GM18498 (cell line): ENCODE measurements around the gene ZNF273.
"Not testable (repeated sequence)": the region's sequence is repeated elsewhere in the genome, so short reads cannot be mapped to it uniquely, and the experiment has no call there.

Source experiments
- ATAC-seq: cut with Tn5 transposase; IDR thresholded peaks from one replicate; pipeline ENCODE4 v1.9.1; 2021; ENCODE audit warnings: mild to moderate bottlenecking, moderate library complexity; ENCODE audit not compliant: unreplicated experiment

ZNF273 gene

DNA sequence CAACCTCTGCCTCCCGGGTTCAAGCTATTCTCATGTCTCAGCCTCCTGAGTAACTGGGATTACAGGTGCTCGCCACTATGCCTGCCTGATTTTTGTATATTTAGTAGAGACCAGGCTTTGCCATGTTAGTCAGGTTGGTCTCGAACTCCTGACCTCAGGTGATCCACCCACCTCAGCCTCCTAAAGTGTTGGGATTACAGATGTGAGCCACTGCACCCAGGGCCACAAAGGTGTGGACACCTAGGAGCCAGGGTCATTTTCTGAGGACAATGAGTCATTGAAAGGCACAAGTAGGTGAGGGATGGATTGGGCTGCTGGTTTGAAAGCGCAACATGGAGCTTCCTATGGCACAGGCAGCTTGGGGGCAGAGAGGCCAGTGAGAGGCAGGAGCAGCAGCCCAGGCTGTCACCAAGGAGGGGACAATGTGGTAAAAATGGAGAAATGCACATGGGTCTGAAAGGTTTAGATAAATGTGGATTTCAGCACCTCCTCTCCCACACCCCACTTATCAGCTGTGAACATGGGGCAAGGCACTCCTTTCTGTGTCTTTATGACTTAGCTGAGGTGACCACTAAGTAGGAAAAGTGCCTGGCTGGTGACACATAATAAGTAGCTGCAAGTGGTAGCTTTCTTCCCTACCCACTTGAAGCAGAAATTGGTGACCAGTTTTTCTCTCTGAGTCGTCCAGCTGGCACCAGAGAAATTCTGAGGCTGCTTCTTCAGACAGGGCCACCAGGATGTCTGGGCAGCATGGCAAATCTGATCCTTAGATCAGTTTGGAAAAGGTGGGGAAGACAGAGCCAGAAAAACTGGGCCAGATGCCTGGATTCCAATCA, 41.8 kb downstream of the ZNF273 start:
- ATAC-seq, result not testable (repeated sequence)

DNA sequence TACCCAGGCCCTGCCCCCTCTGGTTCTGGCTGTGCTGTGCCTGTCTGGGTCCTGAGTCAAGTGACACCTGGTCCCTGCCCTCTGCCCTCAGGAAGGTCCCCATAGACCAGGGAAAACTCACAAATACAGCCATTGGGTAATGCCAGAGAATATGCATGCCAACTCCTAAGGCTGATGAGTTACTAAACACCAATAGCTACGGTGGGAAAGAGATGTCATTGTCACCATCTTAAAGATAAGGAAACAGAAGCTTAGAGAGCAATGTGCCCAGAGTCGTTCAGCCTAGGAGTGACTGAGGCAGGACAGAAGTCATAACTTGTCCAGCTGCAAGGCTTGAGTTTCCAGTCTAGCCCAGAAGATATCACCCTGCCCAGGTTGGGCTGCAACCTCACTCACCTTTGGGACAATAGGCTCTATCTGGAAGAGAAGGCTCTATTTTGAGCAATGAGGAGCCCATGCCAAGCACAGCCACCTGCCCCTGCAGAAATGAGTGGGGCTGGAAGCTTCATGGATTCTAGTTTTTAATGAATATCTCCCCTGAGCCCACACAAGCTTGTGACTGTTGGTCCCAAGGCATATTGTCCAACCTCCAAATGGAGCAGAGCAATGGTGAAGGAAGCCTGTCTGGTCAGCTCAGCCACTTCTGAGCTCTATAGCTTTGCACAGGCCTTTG, 42.6 kb downstream of the ZNF273 start:
- ATAC-seq, result no peak

DNA sequence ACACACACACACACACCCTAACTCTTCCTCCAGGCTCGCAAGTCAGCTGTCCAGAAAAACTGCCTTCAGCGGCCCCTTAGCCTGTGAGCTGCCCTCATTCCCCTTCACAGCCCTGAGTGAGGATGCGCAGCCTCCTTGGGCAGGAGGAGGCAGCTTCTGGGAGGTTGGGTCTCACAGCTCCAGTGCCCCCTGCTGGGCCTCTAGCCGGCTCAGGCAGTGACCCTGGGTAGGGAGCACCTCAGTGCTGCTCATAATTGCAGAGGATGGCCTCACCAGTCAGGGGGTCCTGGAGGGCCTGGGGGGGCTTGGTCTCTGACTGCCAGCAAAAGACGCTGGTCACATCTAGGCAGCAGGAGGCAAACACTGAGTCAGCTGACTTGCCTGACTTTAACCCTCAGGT, 43.7 kb downstream of the ZNF273 start:
- no peak for ATAC-seq

DNA sequence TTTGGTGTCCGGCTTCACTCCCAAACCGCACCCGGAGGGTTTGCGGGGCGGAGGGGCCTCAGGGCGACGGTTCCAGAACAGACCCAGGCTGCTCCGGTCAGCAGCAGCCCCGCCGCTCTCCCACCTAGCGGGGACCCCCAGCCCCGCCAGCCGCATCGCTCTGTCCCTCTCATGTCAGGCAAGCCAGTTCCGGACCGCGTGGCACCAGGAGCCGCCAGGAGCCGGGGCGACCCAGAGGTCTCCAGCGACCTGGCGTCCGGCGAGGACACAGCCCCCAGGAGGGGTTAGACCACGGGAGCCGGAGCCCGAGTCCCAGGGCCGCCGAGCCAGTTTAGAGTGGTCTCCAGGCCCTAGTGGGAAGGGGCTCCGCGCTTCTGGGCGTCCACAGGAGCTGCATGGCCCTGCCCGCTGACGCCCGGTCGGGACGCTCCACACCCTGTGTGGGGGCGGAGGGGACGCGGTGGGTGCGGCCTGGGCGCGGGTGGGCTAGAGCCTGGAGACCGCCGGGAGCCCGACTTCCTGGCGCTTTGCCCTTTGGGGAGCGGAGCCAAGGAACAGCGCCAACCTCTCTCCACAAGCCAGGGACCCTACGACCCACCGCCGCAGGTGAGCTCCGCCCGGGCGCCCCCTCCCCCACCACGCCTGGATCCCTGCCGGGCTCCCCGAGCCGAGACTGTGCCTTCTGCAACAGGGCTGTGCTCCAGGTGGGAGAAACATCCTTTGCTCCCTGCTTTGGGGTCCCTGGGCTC, 44.4 kb downstream of the ZNF273 start:
- no peak for ATAC-seq

DNA sequence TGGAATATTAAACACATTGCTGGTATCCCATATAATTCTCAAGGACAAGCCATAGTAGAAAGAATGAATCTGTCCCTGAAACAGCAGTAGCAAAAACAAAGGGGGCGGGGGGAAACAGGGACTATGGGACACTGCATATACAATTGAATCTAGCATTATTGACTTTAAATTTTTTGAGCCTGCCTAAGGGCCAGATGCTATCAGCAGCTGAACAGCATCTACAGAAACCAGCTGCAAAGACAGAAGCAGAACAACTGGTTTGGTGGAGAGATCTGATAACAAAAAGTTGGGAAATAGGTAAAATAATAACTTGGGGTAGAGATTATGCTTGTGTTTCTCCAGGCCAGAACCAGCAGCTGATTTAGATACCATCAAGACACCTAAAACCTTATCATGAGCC, 45.7 kb downstream of the ZNF273 start:
- not testable (repeated sequence) for ATAC-seq

DNA sequence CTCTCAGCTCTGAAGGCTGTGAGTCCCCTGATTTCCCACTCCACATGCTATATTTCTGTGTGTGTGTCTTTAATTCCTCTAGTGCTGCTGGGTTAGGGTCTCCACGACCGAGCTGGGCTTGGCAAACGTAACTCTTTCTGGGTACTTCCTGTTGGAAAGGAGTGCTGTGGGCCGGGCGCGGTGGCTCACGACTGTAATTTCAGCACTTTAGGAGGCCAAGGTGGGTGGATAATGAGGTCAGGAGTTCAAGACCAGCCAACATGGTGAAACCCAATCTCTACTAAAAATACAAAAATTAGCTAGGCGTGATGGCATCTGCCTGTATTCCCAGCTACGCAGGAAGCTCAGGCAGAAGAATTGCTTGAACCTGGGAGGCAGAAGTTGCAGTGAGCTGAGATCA, 47.6 kb downstream of the ZNF273 start:
- ATAC-seq, result not testable (repeated sequence)

DNA sequence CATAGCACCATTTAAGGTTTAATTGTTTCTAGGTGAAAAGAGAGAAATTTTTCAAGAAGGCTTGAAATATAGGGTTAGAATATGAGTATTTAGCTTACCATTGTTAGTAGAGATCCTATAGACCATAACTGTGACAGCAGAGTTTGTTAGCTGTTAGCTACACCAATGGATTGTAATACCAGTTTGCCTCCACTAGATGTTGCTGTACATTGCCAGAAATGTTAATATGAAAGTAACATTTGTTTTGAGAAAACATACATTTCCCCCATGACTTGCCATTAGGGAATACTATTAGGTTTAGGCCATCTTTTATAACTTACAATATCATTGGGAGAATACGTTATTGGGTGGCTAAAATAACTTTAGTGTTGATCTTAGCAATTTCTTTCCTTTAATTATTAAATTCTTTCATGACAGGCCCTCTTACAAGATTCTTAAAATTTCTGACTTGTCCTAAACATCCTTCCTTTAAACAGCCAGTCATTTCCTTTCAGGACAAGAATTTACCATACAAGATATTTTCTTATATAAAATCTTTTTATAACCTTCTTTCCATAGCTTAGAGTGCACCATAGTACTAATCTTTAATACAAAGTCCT, 48.3 kb downstream of the ZNF273 start:
- ATAC-seq, result no peak

DNA sequence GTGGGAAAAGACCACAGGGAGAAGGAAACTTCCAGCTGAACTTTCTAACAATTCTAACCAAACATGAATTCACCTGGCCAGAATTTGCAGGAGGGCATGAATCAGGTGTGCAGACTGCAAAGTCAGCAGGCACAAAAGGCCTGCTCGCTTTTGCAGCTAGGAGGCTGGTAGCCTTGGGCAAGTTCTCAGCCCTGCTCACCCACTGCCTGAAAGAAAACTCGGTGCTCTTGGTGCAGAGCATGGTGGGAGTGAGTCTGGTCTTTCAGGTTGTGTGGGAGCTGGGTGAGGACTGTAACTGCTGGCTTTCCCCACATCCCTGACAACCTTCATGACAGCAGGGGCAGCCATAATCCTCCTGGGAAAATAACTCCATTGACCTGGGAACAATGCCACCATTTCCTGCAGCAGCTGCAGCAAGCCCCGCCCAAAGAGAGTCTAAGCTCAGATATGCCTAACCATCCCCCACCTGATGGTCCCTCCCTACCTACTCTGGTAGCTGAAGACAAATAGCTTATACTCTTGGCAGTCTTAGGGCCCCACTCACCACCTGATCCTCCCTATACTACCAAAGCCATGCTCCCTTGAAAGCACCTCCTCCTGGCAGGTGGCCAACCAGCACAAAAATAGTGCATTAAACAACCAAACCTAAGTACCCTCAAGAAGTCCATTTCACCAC, 56.1 kb downstream of the ZNF273 start:
- ATAC-seq, result no peak

DNA sequence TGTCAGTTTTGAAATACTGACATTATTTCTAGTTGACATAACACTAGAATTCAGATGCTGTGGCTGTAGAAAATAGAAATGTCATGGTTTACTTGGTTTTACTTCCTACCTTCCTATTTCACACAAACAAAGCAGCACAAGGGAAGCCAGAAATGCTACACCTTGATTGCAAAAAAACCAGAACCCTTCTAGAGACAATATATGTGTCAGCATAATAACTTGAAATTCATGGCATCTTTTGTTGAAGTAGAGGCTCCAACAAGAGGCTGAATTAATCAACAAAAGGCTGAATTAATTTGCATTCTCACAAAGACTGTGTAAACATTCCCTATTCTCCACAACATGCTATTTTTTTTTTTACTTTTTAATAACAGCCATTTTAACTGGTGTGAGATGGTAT, 62.5 kb downstream of the ZNF273 start:
- no peak for ATAC-seq

DNA sequence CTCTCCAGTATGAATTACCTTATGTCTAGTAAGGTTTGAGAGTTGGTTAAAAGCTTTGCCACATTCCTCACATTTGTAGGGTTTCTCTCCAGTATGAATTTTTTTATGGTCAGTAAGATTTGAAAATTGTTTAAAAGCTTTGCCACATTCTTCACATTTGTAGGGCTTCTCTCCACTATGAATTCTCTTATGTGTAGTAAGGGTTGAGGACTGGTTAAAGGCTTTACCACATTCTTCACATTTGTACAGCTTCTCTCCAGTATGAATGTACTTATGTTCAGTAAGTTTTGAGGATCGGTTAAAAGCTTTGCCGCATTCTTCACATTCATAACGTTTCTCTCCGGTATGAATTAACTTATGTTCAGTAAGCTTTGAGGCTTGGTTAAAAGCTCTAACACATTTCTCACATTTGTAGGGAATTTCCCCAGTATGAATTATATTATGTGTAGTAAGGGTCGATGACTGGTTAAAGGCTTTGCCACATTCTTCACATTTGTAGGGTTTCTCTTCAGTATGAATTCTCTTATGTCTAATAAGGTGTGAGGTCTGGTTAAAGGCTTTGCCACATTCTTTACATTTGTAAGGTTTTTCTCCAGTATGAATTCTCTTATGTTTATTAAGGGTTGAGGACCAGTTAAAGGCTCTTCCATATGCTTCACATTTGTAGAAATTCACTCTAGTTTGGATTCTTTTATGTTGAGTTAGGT, 75.6 kb downstream of the ZNF273 start:
- ATAC-seq, result no peak
